GM12872 (cell line): Measurements from ENCODE around the gene SLC25A47.

Source experiments
- TF ChIP-seq, protein P1 (sequence below): IDR thresholded peaks from 3 replicates; pipeline ENCODE4 v1.5.1; 2011; ENCODE audit warnings: low read depth, mild to moderate bottlenecking, low read length, moderate library complexity; ENCODE audit not compliant: insufficient read depth

The SLC25A47 gene, protein sequence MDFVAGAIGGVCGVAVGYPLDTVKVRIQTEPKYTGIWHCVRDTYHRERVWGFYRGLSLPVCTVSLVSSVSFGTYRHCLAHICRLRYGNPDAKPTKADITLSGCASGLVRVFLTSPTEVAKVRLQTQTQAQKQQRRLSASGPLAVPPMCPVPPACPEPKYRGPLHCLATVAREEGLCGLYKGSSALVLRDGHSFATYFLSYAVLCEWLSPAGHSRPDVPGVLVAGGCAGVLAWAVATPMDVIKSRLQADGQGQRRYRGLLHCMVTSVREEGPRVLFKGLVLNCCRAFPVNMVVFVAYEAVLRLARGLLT

DNA sequence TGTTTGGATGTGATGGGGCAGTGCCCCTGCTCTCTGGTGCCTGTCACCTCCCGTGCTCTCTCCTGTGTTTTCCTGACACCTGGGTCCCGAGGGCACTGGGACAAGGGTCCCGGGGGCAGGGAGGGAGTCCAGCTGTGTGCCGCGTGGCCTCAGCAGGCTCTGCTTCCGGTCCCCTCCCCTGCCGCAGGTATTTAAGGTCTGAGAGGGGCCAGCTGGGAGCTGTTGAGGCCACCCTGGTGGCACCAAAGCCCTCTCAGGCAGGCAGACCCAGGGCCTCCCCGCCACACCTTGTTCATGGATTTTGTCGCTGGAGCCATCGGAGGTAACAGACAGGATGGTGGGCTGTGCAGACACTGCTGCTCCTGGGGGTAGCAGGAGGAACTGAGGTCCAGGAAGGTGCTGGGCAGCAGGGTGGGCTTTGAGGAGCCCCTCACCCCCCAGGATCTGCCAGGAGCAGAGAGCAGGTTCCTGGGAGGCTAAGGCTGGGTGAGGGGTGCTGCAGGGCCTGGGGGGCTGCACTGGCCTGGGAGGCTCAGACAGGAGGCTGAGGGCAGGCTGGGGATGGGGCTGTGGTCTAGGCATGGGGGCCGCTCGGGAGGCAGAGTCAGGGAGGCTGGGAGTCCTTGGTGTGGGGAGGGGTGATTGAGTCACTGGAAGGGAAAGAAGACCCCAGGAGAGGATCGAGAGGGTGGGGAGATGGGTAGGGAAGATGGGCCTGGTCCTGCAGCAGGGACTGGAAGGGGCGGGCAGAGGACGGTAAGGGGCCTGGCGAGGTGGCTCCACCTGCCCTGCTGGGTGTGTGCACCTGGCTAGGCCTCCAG lies at the start of gene SLC25A47:
Gene SLC25A47, plus strand, starts transcription at position 219 of the 821 bp plus-strand sequence. Its CDS starts 76 bp downstream, at position 295.
- TF ChIP-seq, protein P1, sequence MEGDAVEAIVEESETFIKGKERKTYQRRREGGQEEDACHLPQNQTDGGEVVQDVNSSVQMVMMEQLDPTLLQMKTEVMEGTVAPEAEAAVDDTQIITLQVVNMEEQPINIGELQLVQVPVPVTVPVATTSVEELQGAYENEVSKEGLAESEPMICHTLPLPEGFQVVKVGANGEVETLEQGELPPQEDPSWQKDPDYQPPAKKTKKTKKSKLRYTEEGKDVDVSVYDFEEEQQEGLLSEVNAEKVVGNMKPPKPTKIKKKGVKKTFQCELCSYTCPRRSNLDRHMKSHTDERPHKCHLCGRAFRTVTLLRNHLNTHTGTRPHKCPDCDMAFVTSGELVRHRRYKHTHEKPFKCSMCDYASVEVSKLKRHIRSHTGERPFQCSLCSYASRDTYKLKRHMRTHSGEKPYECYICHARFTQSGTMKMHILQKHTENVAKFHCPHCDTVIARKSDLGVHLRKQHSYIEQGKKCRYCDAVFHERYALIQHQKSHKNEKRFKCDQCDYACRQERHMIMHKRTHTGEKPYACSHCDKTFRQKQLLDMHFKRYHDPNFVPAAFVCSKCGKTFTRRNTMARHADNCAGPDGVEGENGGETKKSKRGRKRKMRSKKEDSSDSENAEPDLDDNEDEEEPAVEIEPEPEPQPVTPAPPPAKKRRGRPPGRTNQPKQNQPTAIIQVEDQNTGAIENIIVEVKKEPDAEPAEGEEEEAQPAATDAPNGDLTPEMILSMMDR: no peak

DNA sequence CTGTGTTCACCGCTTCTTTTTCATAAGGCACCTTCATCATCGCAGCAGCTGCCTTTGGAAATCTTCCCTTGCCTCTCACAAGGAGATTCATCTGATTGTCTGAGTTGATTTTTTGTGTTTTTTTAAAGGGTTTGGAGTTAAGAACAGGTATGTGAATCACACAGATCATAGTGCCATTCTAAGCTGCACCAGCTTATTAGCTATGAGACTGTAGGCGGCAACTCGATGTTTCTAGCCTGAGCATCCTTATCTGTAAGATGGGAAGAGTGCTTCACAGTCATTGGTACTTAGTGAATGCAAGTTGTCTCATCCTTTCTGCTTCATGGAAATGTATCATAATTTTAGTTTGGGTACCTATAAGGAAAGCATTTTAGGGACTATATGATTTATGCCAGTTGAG lies 48.9 kb upstream of the SLC25A47 start:
- TF ChIP-seq, protein P1: no peak

DNA sequence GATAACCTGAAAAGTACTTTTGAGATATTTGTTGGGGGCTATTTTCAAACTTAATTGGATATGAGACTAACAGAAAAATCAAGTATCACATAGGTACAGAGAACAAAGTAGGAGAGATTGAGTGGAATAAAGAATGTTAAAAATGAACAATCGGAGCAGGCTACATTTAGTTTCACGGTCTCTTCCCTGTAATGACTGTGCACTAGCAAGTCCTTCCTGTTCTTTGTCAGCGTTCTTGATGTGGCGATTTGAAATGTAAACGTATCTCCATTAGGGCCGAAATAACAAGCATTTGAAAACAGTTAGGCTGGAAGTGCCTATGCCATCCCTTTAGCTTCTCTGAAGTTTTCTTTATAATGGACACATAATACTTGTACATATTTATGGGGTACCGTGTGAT lies 47.9 kb upstream of the SLC25A47 start:
- TF ChIP-seq, protein P1: no peak

DNA sequence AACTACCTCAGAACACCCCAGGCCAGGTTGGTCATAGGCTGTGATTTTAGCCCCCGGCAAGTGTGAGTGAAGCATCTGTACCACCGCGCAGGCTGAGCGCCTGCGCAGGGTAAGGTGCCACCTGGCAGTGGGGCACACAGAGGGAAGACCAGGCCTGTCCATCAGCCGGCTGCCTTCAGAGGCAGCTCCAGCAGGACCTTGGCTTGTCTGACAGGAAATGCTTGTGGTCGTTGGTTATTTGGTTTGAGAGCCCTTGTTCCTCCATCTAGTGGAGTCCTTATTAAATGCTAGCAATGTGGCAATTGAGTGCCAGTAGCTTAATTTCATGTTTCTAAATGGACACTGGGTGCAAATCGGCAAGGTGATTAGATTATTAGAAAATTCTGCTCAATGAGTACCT lies 44.4 kb upstream of the SLC25A47 start:
- TF ChIP-seq, protein P1: peak; percentile 31; the same call in 1 of the 3 replicates

DNA sequence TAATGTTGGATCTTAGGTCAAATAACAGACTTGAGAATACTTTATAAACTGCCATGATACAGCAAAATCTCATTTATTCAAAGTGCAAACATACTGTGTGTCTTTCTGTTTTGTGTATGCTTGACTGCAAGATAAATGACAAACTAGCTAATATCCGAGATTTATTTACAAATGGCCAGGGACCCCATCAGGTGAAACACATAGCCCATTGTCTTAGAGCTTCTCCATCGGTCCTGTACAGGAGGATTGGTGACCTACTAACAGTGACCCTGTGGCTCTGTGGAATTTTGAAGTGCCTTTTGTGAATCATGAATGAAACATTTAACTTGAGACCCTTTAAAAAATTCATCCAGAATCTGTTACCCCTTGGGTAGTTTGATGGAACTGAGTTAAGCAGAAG lies 44.0 kb upstream of the SLC25A47 start:
- TF ChIP-seq, protein P1: no peak

DNA sequence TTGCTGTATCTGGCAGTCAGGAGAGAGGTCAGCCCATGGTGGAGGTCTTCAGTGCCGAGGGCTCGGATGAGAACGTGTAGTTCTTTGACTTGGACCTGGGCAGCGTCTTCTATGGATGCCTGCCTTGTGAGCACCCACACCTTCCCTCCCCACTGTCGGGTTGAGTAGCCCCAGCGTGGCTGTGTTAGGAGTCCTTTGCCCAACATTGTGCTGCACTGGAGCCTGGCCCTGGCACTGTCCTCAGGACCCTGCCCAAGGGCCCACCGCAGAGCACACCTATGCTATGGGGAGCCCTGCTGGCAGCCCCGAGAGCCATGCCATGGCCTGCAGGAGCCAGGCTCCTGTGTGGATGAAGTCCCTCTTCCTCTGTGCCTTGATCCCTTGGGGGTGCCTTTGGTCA lies 43.6 kb upstream of the SLC25A47 start:
- TF ChIP-seq, protein P1: no peak

DNA sequence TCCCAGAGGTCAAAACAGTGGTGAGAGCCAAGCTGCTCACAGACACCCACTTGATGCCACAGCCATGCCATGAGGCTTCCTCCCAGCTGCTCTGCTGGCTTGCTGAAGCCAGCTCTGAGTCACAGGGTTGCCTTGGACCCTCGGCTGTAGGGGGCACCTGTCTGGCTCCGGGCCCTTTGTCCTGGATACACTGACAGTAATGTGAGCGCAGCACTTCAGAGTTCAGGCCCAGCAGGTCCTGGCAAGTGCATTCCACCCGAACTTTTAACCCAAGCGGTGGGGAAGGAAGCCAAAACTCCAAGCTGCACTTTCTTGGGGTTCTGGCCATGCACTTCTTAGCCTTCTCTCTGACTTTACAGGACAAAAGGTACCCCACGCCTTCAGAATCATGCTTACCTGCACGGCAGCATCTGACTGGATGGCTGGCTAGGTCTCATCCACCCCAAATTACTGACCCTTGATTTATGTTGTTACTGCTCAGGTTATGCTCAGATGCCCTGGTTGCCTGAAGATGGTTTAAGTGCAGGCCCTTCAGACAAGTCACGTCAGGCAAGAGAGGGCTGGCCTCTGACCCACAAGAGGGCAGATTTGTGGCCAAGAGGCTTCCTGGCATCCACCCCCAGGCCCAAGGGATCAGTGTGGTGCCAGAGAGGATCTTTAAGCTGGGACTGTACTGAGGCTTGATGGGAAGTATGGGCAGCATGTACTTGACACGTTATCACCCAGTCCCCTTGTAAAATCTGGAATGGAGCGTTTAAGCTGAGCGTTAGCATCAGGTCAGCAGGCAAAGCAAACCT lies 41.7 kb upstream of the SLC25A47 start:
- TF ChIP-seq, protein P1: no peak
